Natural killer cell (primary cell): ENCODE measurements around the gene STX8. TPM values are rescaled to one million over a fixed set of nuclear protein-coding genes. Genes with fewer than 3 reads are reported as not detected.

Source experiments
- ATAC-seq, 3 donors: fragments of 150-1000 bp in 2 of 3; fragments of 200-7000 bp in 1 of 3; cut with Tn5 transposase; 1 replicate in 1 of 3; 2 replicates in 2 of 3; pipeline ENCODE4 v1.10.0; 2021; ENCODE audit warnings: mild to moderate bottlenecking in 2 of 3, moderate library complexity in 2 of 3
- DNase-seq, 2 donors: peaks; one replicate each; pipeline versions ENCODE4 v3.0.0 to v3.0.0-alpha.2; 2013 to 2021; ENCODE audit warnings: mixed read lengths in 1 of 2
- H3K27ac ChIP-seq: one replicate; pipeline ENCODE4 v1.5.1; 2013; ENCODE audit warnings: mild to moderate bottlenecking, low read length
- H3K27me3 ChIP-seq: one replicate; pipeline ENCODE4 v1.6.1; 2013; ENCODE audit warnings: low read length; ENCODE audit not compliant: control insufficient read depth, insufficient read depth
- H3K36me3 ChIP-seq: one replicate; pipeline ENCODE4 v1.6.1; 2013; ENCODE audit warnings: low read length; ENCODE audit not compliant: control insufficient read depth, insufficient read depth
- H3K4me1 ChIP-seq: one replicate; pipeline ENCODE4 v1.6.1; 2013; ENCODE audit warnings: low read length; ENCODE audit not compliant: control insufficient read depth, insufficient read depth
- H3K4me3 ChIP-seq: one replicate; pipeline ENCODE4 v1.5.1; 2013; ENCODE audit warnings: low read length
- H3K9me3 ChIP-seq: one replicate; pipeline ENCODE4 v1.6.1; 2013; ENCODE audit warnings: low read length; ENCODE audit not compliant: control insufficient read depth, insufficient read depth
- H3K27ac Mint-ChIP-seq, 2 donors: one replicate each; pipeline ENCODE4 v1.8.0; 2022; ENCODE audit warnings: mild to moderate bottlenecking in 2 of 2, mixed read lengths in 2 of 2, moderate library complexity in 1 of 2
- H3K27me3 Mint-ChIP-seq, 2 donors: one replicate each; pipeline ENCODE4 v1.8.0; 2022; ENCODE audit warnings: low read depth in 2 of 2, mixed read lengths in 2 of 2
- H3K36me3 Mint-ChIP-seq: one replicate; pipeline ENCODE4 v1.8.0; 2022; ENCODE audit warnings: mixed read lengths
- H3K4me1 Mint-ChIP-seq, 2 donors: one replicate each; pipeline ENCODE4 v1.8.0; 2022; ENCODE audit warnings: mixed read lengths in 2 of 2
- H3K4me3 Mint-ChIP-seq: one replicate; pipeline ENCODE4 v1.8.0; 2022; ENCODE audit warnings: mild to moderate bottlenecking, moderate library complexity, mixed read lengths
- H3K9me3 Mint-ChIP-seq, 2 donors: one replicate each; pipeline ENCODE4 v1.8.0; 2022; ENCODE audit warnings: mixed read lengths in 2 of 2
- WGBS: methylation state at CpG from one replicate; pipeline ENCODE4 v1.1.7; 2013; ENCODE audit warnings: missing lambda C conversion rate; ENCODE audit not compliant: insufficient coverage; 5-methylcytosine and 5-hydroxymethylcytosine counted together
- intact Hi-C: fragments of 100-400 bp; cut with micrococcal nuclease; formaldehyde crosslinking; loops from one replicate; pipeline ENCODE4 v1.14.2; 2022
- total RNA-seq, 4 donors: library from RNA; stranded (reverse); fragments of 120-200 nt in 1 of 4; gene quantifications; one replicate each; pipeline versions ENCODE4 v1.2.3 to v1.2.4, GENCODE V29; 2013 to 2022
- TF ChIP-seq, protein P1 (sequence below): fragments of 200-600 bp; IDR thresholded peaks from one replicate; pipeline ENCODE4 v1.8.0; 2022; ENCODE audit warnings: antibody characterized with exemption

The STX8 gene
- total RNA-seq, 3 donors from 2014 or later (not counting 1 experiment from before 2014, with no cell fraction given): 96.3 to 141 (median 120) TPM

DNA sequence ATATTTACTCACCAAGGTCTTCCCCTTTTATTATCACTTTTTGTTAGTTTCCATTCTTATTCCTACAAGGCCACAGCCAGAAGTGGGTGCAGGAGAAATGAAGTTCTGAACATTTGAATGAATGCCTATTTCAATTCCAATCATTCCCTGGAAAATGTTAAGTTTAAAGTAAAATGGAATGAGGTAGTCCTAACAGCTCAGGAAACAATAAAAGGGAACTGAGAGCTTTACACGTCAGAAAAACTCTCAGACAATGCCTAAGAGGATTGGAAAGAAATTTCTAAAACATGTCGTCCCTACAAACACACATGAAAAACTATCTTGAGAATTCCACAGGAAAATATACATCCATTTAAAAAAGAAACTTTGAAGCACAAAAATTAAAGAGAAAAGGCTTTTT lies 238.8 kb downstream of the STX8 start:
- H3K9me3 ChIP-seq: peaks cover 12% of the 10 kb centered on the region
- intact Hi-C loops: no loop called here
- H3K4me1 ChIP-seq: no peaks in the 10 kb centered on the region
- H3K36me3 ChIP-seq: no peaks in the 10 kb centered on the region
- Mint-ChIP-seq H3K9me3 (peaks cover 6 to 15% of the 10 kb centered on the region in 2 donors), H3K4me1 (peaks cover 0 to 5% of the 10 kb centered on the region in 2 donors), H3K27ac (no peak overlapping the region), H3K36me3 (peaks cover 11% of the 10 kb centered on the region), H3K27me3 (no peaks in the 10 kb centered on the region), H3K4me3 (no peak overlapping the region)
- H3K4me3 ChIP-seq: no peak overlapping the region
- H3K27ac ChIP-seq: no peak overlapping the region
- 90% methylated on average over 2 of the region's 2 CpGs for WGBS
- no peak for ATAC-seq
- DNase-seq: no peak
- TF ChIP-seq, protein P1, sequence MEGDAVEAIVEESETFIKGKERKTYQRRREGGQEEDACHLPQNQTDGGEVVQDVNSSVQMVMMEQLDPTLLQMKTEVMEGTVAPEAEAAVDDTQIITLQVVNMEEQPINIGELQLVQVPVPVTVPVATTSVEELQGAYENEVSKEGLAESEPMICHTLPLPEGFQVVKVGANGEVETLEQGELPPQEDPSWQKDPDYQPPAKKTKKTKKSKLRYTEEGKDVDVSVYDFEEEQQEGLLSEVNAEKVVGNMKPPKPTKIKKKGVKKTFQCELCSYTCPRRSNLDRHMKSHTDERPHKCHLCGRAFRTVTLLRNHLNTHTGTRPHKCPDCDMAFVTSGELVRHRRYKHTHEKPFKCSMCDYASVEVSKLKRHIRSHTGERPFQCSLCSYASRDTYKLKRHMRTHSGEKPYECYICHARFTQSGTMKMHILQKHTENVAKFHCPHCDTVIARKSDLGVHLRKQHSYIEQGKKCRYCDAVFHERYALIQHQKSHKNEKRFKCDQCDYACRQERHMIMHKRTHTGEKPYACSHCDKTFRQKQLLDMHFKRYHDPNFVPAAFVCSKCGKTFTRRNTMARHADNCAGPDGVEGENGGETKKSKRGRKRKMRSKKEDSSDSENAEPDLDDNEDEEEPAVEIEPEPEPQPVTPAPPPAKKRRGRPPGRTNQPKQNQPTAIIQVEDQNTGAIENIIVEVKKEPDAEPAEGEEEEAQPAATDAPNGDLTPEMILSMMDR: no peak
- H3K27me3 ChIP-seq: no peaks in the 10 kb centered on the region

DNA sequence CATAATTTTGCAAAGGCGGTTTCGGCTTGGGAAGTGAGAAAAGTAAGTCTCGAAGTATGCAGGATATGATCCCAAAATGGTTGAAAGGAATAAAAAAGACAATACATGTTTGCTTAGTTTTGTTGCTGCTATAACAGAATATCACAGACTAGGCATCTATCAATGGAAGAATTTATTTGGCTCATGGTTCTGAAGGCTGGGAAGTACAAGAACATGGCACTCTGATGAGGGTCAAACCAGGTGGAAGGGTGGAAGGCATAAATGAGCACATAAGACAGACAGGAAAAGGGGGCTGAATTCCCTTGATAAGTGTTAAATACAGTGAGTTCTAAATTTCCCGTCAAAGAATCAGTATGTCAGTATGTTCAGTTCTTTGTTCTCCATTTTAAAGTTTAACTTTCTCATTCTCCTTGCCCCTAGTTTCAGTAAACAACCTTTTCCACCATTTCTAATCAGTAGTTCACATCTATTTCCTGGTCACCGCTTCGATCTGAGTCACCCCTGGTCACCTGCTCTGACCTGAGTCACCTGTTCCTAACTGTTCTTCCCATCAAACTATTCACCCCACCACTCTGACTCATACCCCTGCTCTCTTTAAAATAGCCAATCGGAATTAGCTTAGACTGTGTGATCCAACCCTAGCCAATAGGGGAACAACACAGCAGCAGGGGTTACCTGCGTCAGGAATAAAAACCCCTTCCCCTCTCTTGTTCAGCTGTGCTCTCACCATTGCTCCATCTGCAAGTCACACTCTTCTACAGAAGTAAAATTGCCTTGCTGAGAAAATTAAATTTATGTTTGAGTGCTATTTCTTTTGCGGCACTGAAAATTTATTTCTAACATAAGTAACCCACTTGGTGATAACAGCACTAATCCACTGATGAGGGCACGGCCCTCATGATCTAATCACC lies 240.8 kb downstream of the STX8 start:
- no peaks in the 10 kb centered on the region for H3K27me3 ChIP-seq
- H3K4me3 Mint-ChIP-seq: no peak overlapping the region

DNA sequence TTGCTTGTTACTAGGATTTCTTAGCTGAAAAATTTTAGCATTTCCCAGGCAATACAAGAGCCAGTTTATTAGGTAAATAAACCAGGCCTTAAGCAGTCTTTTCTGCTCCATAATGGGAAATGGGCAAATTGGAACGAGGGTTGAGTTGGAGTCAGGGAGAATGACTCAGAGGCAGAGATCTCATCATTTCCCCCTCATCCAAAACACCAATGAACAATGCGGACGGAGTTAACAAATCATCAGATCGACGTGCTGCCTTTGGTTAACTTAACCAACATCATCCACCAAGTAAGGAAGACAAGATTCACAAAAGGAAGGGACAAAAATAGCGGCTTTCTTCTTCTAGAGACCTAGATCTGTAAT lies 243.5 kb downstream of the STX8 start:
- WGBS: 94% methylated on average over 6 of the region's 6 CpGs
- H3K4me3 Mint-ChIP-seq: no peak overlapping the region

More for the DNA sequence above, 240.8 kb downstream of the STX8 start:
- DNase-seq (no peak), ATAC-seq (no peak)
- Histone ChIP-seq H3K9me3 (peaks cover 12% of the 10 kb centered on the region), H3K27ac (no peak overlapping the region), H3K4me1 (no peaks in the 10 kb centered on the region), H3K36me3 (no peaks in the 10 kb centered on the region), H3K4me3 (no peak overlapping the region)
- Mint-ChIP-seq H3K36me3 (peaks cover 11% of the 10 kb centered on the region), H3K27me3 (no peaks in the 10 kb centered on the region), H3K4me1 (peaks cover 0 to 4% of the 10 kb centered on the region in 2 donors), H3K9me3 (peaks cover 6 to 15% of the 10 kb centered on the region in 2 donors), H3K27ac (no peak overlapping the region)
- TF ChIP-seq, protein P1: no peak
- intact Hi-C loops: no loop called here
- 86% methylated on average over 9 of the region's 10 CpGs for WGBS

More for the DNA sequence above, 243.5 kb downstream of the STX8 start:
- TF ChIP-seq, protein P1: no peak
- ATAC-seq: no peak
- Mint-ChIP-seq H3K27me3 (no peaks in the 10 kb centered on the region), H3K27ac (no peak overlapping the region), H3K36me3 (peaks cover 11% of the 10 kb centered on the region), H3K4me1 (peaks cover 7 to 9% of the 10 kb centered on the region in 2 donors), H3K9me3 (peaks cover 6 to 15% of the 10 kb centered on the region in 2 donors)
- no peaks in the 10 kb centered on the region for H3K27me3 ChIP-seq
- H3K36me3 ChIP-seq: no peaks in the 10 kb centered on the region
- H3K9me3 ChIP-seq: peaks cover 12% of the 10 kb centered on the region
- no peak overlapping the region for H3K4me3 ChIP-seq
- no peaks in the 10 kb centered on the region for H3K4me1 ChIP-seq
- intact Hi-C loops: no loop called here
- no peak for DNase-seq
- H3K27ac ChIP-seq: no peak overlapping the region
